Caco-2 (cell line): ENCODE data around the gene HYPK. TPM values are rescaled to one million over a fixed set of nuclear protein-coding genes. Genes with fewer than 3 reads are reported as not detected.
A peak's percentile ranks its signal among the peaks of the same experiment; 100 is the strongest.

Experiments used
- Bru-seq: library from RNA; stranded (reverse); fragments of 400-500 nt; gene quantifications from one replicate; lab custom pipeline; 2021; lab: Mats Ljungman, UMichigan
- BruChase-seq, 2 experiments: library from RNA; stranded (reverse); fragments of 400-500 nt; gene quantifications; one replicate each; lab custom pipeline; 2021; lab: Mats Ljungman, UMichigan
- BruUV-seq: library from RNA; stranded (reverse); fragments of 400-500 nt; replicated peaks from 2 replicates; lab custom pipeline; 2021; lab: Mats Ljungman, UMichigan
- CTCF ChIA-PET: fragments of 300-600 bp; sonication (Branson Sonifier 250); formaldehyde crosslinking; loops from one replicate; lab custom pipeline; 2022; ENCODE audit warnings: antibody characterized with exemption; lab: Charles Lee
- POLR2A ChIA-PET: fragments of 300-600 bp; sonication (Branson Sonifier 250); formaldehyde crosslinking; loops from one replicate; lab custom pipeline; 2022; ENCODE audit warnings: antibody characterized with exemption; lab: Charles Lee
- DNase-seq, 2 experiments: peaks; one replicate each; pipeline versions ENCODE4 v3.0.0 to v3.0.0-alpha.2; 2020 to 2022
- H3K27me3 ChIP-seq: replicated peaks from 2 replicates; pipeline ENCODE4 v1.6.0; 2011; ENCODE audit warnings: low read length; ENCODE audit not compliant: control insufficient read depth, insufficient read depth
- H3K36me3 ChIP-seq: 2 replicates; pipeline ENCODE4 v1.5.1; 2011; ENCODE audit warnings: low read length; ENCODE audit not compliant: control insufficient read depth, insufficient read depth
- H3K4me1 ChIP-seq: fragments of 250-450 bp; sonication (Bioruptor Pico); 2 replicates; pipeline ENCODE4 v1.5.1; 2020; ENCODE audit warnings: mild to moderate bottlenecking
- H3K4me3 ChIP-seq: 2 replicates; pipeline ENCODE4 v1.5.1; 2011; ENCODE audit warnings: low read depth, mild to moderate bottlenecking, control low read depth, low read length
- H3K9me3 ChIP-seq: fragments of 250-450 bp; sonication (Bioruptor Pico); 2 replicates; pipeline ENCODE4 v1.5.1; 2020; ENCODE audit warnings: mild to moderate bottlenecking, moderate library complexity
- H3K27ac Mint-ChIP-seq: one replicate; pipeline ENCODE4 v1.8.0; 2022; ENCODE audit warnings: mixed read lengths; ENCODE audit not compliant: unreplicated experiment
- H3K27me3 Mint-ChIP-seq: one replicate; pipeline ENCODE4 v1.8.0; 2022; ENCODE audit warnings: mixed read lengths; ENCODE audit not compliant: insufficient read depth, unreplicated experiment
- H3K36me3 Mint-ChIP-seq: one replicate; pipeline ENCODE4 v1.8.0; 2022; ENCODE audit warnings: mild to moderate bottlenecking, mixed read lengths; ENCODE audit not compliant: insufficient read depth, unreplicated experiment
- H3K4me1 Mint-ChIP-seq: one replicate; pipeline ENCODE4 v1.8.0; 2022; ENCODE audit warnings: low read depth, mixed read lengths; ENCODE audit not compliant: unreplicated experiment
- H3K4me3 Mint-ChIP-seq: one replicate; pipeline ENCODE4 v1.8.0; 2022; ENCODE audit warnings: mild to moderate bottlenecking, moderate library complexity, mixed read lengths; ENCODE audit not compliant: unreplicated experiment
- H3K9me3 Mint-ChIP-seq: one replicate; pipeline ENCODE4 v1.8.0; 2022; ENCODE audit warnings: mixed read lengths; ENCODE audit not compliant: unreplicated experiment
- intact Hi-C: fragments of 100-400 bp; cut with micrococcal nuclease; formaldehyde crosslinking; loops from one replicate; pipeline ENCODE4 v1.10.0; 2022; ENCODE audit not compliant: unreplicated experiment
- long read RNA-seq: library from polyadenylated mRNA; stranded (forward); transcript quantifications from one replicate; pipeline ENCODE4 v2.0.0, GENCODE V29; 2022
- total RNA-seq: library from RNA; stranded (reverse); gene quantifications from 2 replicates; pipeline ENCODE4 v1.2.3, GENCODE V29; 2022
- TF ChIP-seq, protein P1 (sequence below), 2 experiments: fragments of 200-600 bp in 1 of 2; IDR thresholded peaks; 1 replicate in 1 of 2; 2 replicates in 1 of 2; pipeline versions ENCODE4 v1.5.1 to v1.8.0; 2011 to 2022; ENCODE audit warnings: antibody characterized with exemption in 1 of 2, control low read depth in 1 of 2, inconsistent platforms in 1 of 2, low read depth in 1 of 2, low read length in 1 of 2, mild to moderate bottlenecking in 1 of 2, moderate library complexity in 1 of 2; ENCODE audit not compliant: insufficient read depth in 1 of 2, severe bottlenecking in 1 of 2, unreplicated experiment in 1 of 2

HYPK gene, protein sequence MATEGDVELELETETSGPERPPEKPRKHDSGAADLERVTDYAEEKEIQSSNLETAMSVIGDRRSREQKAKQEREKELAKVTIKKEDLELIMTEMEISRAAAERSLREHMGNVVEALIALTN
- total RNA-seq (17.9 and 20.4 TPM in 2 replicates), Bru-seq, nascent RNA (percentile 88 among the genes with signal in this experiment), BruChase-seq, experiment 1, labeled RNA remaining after a 2-hour chase (percentile 85 among the genes with signal in this experiment), BruChase-seq, experiment 2, labeled RNA remaining after a 6-hour chase (percentile 85 among the genes with signal in this experiment)
- long read RNA-seq, transcript HYPK-202 (4 exons, 1,051 nt) = major isoform, 84 of 118 reads
- long read RNA-seq, partial matches to known transcripts = 0 of 118 reads
- long read RNA-seq, other reads (novel, unspliced or antisense) = 34 of 118 reads

DNA sequence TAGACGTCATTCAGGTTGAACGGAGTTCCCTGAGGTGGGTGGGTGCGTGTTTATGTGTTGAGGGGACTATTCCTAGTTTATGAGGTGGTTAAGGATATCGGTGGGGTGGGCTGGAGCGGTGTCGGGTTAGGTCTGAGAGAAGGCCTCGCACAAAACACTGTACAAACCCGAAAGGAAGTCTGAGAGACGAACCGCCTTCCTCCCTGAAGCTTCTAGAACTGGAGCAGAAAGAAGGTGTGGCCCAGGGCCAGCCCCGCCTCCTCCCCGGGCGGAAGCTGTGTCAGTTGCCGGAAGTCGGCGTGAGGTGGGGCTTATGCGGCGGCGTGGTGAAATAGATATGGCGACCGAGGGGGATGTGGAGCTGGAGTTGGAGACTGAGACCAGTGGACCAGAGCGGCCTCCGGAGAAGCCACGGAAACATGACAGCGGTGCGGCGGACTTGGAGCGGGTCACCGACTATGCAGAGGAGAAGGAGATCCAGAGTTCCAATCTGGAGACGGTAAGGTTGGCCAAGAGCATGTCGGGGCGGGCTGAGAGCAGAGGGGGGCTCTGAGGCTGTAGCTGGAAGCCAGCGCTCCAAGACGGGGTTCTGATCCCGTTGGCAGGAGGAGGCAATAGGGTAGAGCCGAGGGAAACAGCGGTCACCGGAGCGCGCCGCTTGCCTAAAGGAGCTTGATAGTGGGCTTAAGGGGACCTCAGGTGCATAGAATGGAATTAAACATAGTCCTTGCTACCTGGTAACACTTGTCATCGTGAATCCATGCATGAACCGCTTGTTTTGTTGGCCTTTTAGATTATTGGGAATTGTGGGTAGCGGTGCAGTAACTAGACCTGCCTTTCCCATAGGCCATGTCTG, at the start of gene HYPK:
HYPK (plus strand) TSS at position 314 of the 856 bp plus-strand sequence; CDS start at position 338, 24 bp downstream.
- intact Hi-C loops = loop anchor here (2.0 kb wide), 1 partner anchor 24 kb away; the partner anchor contains the start of gene MFAP1
- Mint-ChIP-seq H3K27me3 (no peaks in the 10 kb centered on the region), H3K27ac (peak within 1 kb of the TSS; percentile 99), H3K36me3 (peaks cover 71% of the 10 kb centered on the region), H3K9me3 (no peaks in the 10 kb centered on the region), H3K4me1 (peaks cover 23% of the 10 kb centered on the region), H3K4me3 (peak within 1 kb of the TSS; percentile 98)
- CTCF ChIA-PET = no interaction called here
- H3K27me3 ChIP-seq = no peaks in the 10 kb centered on the region
- DNase-seq = peak; percentile 86 to 90
- POLR2A ChIA-PET = interaction anchor here (1.1 to 1.2 kb wide), 2 partner anchors 24 to 737 kb away, joined by 3 to 9 read pairs; partner anchors contain the start of genes EIF3J and MFAP1
- H3K4me3 ChIP-seq = peak within 1 kb of the TSS; percentile 86
- H3K36me3 ChIP-seq = peaks cover 4% of the 10 kb centered on the region
- TF ChIP-seq, protein P1, sequence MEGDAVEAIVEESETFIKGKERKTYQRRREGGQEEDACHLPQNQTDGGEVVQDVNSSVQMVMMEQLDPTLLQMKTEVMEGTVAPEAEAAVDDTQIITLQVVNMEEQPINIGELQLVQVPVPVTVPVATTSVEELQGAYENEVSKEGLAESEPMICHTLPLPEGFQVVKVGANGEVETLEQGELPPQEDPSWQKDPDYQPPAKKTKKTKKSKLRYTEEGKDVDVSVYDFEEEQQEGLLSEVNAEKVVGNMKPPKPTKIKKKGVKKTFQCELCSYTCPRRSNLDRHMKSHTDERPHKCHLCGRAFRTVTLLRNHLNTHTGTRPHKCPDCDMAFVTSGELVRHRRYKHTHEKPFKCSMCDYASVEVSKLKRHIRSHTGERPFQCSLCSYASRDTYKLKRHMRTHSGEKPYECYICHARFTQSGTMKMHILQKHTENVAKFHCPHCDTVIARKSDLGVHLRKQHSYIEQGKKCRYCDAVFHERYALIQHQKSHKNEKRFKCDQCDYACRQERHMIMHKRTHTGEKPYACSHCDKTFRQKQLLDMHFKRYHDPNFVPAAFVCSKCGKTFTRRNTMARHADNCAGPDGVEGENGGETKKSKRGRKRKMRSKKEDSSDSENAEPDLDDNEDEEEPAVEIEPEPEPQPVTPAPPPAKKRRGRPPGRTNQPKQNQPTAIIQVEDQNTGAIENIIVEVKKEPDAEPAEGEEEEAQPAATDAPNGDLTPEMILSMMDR (IDR thresholded peaks at IDR 0.05; ENCODE audit: insufficient read depth in 1 of 2, low read depth in 1 of 2, low read length in 1 of 2, severe bottlenecking in 1 of 2, unreplicated experiment in 1 of 2) = no peak
- peaks cover 13% of the 10 kb centered on the region for H3K4me1 ChIP-seq
- BruUV-seq = TSS peak; percentile 12
- no peaks in the 10 kb centered on the region for H3K9me3 ChIP-seq

DNA sequence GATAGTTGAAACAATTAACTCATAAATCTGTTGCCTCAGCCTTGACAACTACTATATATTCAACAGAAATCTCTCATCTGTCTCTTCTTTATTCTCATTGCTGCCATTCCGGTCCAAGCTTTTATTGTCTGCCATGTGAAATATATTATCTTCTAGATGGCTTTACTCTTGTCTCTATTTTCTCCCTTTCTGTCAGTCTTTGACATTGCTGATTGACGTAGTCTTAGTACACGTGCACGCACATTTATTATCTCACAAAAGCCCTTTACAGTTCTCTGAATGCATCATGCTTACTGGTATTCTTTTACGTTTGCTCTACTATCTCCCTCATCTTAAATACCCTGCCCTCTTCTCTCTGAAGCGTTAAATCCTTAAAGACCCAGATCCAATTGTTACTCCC, 48.5 kb upstream of the HYPK start:
- POLR2A ChIA-PET = no interaction called here
- Mint-ChIP-seq H3K4me3 (no peak overlapping the region), H3K27me3 (no peaks in the 10 kb centered on the region), H3K36me3 (peaks cover 49% of the 10 kb centered on the region), H3K27ac (no peak overlapping the region), H3K9me3 (no peaks in the 10 kb centered on the region), H3K4me1 (peaks cover 13% of the 10 kb centered on the region)
- no peaks in the 10 kb centered on the region; the same call in 1 of the 2 replicates for H3K27me3 ChIP-seq
- no peak overlapping the region for H3K4me3 ChIP-seq
- no peaks in the 10 kb centered on the region for H3K9me3 ChIP-seq
- no peak for DNase-seq
- no peaks in the 10 kb centered on the region for H3K4me1 ChIP-seq
- TF ChIP-seq, protein P1 (IDR thresholded peaks at IDR 0.05; ENCODE audit: insufficient read depth in 1 of 2, low read depth in 1 of 2, low read length in 1 of 2, severe bottlenecking in 1 of 2, unreplicated experiment in 1 of 2) = no peak
- H3K36me3 ChIP-seq = no peaks in the 10 kb centered on the region
- CTCF ChIA-PET = no interaction called here
- intact Hi-C loops = no loop called here
- BruUV-seq = no TSS peak

DNA sequence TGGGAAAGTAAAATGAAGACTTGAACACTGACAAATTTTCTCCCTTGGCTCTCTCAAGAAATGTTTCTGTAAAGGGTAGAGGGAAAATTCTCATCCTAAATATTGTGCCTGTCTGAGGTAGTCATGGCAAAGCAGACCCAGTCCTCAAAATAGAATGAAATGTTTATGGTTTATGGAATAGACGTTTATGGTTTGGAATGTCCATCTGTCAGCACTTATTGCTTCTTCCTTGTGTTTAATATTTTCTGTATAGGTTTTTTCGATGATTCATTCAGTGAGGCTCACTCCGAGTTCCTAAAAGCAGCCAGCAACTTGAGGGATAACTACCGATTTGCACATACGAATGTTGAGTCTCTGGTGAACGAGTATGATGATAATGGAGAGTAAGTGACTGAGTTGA, 37.6 kb upstream of the HYPK start:
- ChIA-PET CTCF (no interaction called here), POLR2A (no interaction called here)
- Mint-ChIP-seq H3K4me1 (no peaks in the 10 kb centered on the region), H3K36me3 (peaks cover 97% of the 10 kb centered on the region), H3K27me3 (no peaks in the 10 kb centered on the region), H3K9me3 (no peaks in the 10 kb centered on the region), H3K4me3 (no peak overlapping the region), H3K27ac (no peak overlapping the region)
- Histone ChIP-seq H3K27me3 (no peaks in the 10 kb centered on the region), H3K9me3 (no peaks in the 10 kb centered on the region), H3K4me3 (no peak overlapping the region), H3K4me1 (no peaks in the 10 kb centered on the region), H3K36me3 (no peaks in the 10 kb centered on the region; the same call in none of the 2 replicates)
- BruUV-seq = no TSS peak
- DNase-seq = no peak
- intact Hi-C loops = loop anchor here (5.0 kb wide), 1 partner anchor 431 kb away; the partner anchor contains the start of gene LCMT2
- TF ChIP-seq, protein P1 (IDR thresholded peaks at IDR 0.05; ENCODE audit: insufficient read depth in 1 of 2, low read depth in 1 of 2, low read length in 1 of 2, severe bottlenecking in 1 of 2, unreplicated experiment in 1 of 2) = no peak
